Endometrial microvascular endothelial cells (primary cell): ENCODE measurements around the gene RPAP3. TPM values are rescaled to one million over a fixed set of nuclear protein-coding genes. Genes with fewer than 3 reads are reported as not detected.

Experiments used
- in situ Hi-C: cut with HindIII; loops from 2 replicates; pipeline ENCODE4 v1.10.0; 2017; ENCODE audit warnings: low sequenced_read_pairs, low pct_unique_long_range_greater_than_20kb; ENCODE audit errors: inconsistent ontology term
- total RNA-seq: library from RNA; depleted of rRNA; stranded (reverse); fragments of >200 nt; gene quantifications from one replicate; pipeline ENCODE4 v1.2.3, GENCODE V29; 2015; ENCODE audit errors: inconsistent ontology term

RPAP3 gene
- total RNA-seq, 1 donor from 2014 or later = 11.8 TPM

GRCh38 chr12:47725091-47725772 lies 19.4 kb upstream of the RPAP3 start, which contains the start of gene ENDOU:
Gene ENDOU, minus strand, starts transcription at chr12:47725490. Its CDS starts 77 bp downstream, at chr12:47725413.
- in situ Hi-C loops = no loop called here

DNA sequence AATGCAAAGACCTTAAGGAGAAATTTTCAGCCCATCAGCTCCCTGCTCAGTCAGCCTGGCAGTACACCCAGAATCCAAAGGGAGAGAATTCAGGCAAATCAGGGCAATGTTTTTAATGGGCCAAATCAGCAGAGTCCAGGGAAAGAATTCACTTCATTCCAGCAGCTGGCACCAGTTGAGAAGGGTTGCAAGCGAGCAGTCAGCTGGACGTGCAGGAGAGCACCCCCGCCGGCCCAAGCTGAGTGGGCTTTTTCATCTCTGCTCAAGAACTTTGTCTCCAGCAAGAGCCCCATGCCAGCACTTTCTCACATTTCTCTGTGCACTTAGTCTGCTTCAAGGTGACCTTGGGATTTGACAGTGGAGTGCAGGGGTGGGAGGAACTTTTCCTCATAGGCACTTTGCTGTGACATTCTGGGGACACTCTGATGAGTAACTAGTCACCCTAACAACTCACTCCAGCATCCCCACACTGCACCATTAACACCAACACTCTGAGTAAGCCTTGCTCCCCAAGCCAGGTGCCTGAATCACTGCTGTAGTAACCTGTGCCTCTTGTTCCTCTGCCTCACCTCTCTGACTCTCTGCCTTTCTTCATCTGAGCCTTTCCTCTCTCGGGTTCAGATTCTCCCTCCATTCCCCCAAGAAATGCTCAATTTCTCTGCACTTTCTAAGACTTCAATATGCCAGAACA lies 17.3 kb upstream of the RPAP3 start:
- in situ Hi-C loops = no loop called here

- in situ Hi-C loops = no loop called here
Measured at GRCh38 chr12:47722136-47722834, 16.5 kb upstream of the RPAP3 start.

DNA sequence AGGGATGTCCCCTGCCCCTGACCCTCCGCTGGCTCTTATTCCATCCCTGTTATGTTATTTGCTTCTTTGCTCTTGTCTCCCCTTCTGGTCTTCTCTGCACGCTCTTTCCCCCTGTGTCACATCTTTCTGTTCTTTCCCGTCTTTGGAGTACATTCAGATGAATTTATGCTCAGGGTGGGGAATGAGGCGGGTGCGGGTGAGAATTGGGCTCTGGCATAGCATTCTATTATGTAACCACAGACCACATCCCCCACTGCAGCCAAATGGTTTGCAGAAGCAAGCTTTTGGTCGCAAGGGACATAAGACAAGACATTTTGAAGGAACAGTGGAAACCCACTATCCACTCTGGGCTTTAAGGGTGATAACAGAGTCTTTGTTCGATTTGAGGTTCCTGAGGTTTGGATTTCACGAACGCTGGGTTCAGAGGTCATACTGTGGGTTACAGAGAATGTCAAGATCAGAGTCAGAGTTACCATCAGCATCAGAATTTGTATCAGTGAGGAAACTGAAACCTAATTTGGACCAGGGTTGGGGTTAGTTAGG lies 15.7 kb upstream of the RPAP3 start:
- in situ Hi-C loops = no loop called here

DNA sequence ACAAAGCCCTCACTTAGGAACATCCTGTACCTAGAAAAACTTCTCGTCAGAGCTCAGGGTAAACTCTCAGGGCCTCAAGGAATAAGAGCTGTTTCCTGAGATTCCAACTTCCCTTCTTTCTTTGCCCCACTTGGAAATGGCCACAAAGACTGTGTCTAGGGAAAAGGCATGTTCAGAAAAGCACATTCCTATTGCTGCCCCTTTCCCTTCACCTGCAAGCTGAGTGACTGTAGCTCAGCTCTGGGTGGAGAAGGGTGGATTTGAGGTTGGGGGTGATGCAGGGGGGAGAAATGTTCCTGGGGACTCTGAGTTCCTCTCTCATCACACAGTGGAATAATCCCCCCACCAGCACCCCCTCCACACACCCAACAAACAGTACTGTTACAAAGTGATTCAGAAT lies 12.7 kb upstream of the RPAP3 start:
- in situ Hi-C loops = no loop called here

DNA sequence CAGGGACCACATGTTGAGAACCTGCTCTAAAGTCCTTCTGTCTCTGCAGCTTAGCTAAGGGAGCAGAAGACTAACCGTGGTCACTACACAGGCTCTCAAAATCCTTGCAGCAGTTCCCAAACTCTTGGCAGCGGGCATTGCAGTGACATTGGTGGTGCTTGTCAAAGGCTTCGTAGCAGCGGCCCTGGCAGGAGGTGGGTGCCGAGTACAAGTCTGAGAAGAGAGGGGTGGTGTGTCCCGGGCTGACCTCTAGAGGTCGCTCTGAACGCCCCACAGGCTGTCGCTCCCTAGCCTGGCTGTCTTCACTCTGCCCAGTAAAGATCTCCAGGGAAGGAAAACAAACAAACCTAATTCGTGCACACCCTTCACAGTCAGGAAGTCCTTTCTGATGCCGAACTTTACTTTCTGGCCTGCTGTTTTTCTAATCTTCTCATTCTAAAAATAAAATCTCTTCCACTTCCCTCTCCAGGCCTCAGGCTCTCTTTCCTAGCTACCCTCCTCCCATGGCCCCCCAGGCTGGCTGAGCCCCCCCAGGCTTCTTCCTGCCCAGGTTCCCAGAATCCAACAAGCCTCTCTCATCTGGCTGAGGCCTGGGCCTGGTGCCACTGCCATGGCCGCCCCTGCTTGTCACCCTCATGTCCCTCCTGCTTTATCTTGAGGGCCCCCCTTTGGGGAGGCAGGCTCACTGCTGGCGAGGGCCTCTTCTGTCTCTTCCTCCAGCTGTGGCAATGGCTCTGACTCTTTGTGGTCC lies 11.8 kb upstream of the RPAP3 start:
- in situ Hi-C loops = no loop called here

GRCh38 chr12:47717046-47717442 lies 11.2 kb upstream of the RPAP3 start:
- in situ Hi-C loops = no loop called here

- in situ Hi-C loops = no loop called here
Measured at GRCh38 chr12:47715877-47716548, 10.2 kb upstream of the RPAP3 start.

GRCh38 chr12:47715393-47715876 lies 9.6 kb upstream of the RPAP3 start:
- in situ Hi-C loops = no loop called here

- in situ Hi-C loops = no loop called here
Measured at GRCh38 chr12:47714826-47715386, 9.1 kb upstream of the RPAP3 start.

- in situ Hi-C loops = no loop called here
Measured at GRCh38 chr12:47712171-47712570, 6.3 kb upstream of the RPAP3 start.

DNA sequence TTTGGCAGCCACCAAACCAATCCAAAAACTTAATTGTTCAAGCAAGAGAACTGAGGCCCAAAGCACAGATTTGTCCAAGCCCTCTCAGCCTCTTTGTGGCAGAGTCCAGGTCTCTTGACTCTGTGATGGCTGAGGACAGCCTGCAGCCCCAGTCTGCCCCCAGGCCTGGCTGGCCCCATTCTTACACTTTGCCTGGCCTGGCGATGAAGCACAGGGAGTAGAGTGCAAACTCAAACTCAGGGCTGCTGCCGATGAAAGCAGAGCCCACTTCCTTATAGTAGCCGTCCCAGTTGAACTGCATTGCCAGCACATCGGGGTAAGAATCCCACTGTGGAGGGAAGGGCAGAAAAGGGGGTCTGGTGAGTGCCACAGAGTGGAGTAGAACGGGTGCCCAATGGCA lies 5.6 kb upstream of the RPAP3 start:
- in situ Hi-C loops = no loop called here

DNA sequence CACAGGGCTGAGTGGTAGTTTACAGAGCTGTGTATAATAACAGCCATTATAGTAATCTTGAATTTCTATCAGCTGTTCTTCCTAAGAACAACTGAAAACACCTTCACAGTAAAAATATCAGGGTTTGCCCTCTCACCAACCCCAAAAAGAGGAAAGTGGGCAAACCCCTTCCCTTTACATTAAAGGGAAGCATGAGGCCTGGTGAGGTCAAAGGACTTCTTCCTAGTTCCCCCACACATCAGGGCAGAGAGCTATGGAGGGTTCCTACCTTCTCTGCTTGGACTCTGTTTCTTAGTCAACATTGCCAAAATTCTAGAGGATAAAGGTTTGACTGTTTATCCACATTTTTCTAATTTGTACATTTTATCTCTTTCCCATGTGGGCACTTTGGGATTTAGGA lies 4.4 kb upstream of the RPAP3 start:
- in situ Hi-C loops = no loop called here

DNA sequence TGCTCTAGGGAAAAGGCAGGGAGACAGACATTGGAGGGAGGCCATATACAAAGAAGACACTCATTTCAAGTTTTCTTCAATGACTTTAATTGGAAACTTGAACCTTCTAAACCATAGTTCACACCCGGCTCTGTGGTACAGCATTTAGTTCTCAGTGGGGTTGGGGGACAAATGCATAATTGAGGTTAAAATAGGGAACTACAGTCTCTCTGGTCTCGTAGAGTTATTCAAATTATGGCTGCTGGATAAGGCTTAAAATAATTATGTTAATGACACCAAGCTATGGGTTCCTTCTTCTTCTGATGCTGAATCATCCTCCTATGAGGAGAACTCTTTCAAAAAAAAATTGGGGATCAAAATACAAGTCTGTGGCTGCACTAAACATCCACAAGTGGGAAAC lies 3.8 kb upstream of the RPAP3 start:
- in situ Hi-C loops = no loop called here

- in situ Hi-C loops = no loop called here
Measured at GRCh38 chr12:47709237-47709636, 3.4 kb upstream of the RPAP3 start.

DNA sequence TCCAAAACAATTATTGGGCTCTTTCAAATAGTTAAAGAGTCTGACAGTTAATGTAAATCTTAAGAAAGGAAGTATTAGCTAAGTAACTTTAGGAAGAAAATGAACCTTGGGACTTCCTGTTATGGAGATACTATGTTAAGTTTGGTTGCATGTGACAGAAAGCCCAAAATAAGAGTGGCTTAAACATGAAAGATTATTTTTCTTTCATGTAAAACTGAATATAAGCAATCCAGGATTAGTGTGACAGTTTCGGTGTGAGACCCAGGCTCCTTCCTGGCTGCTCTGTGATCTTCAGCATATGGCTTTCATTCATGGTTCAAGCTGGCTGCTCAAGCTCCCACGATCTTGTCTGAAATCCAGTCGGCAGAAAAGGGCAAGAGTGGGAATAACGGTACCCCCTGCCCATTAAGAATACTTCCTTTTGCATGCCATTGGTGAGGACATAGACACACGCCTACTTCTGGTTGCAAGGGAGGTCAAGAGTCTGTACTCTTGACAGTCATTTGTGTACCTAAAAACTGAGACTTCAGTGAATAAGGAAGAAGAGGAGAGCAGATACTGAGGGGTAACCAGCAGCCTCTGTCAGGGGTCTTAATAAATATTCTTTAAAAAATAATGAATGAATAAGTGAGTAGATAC lies 2.2 kb upstream of the RPAP3 start:
- in situ Hi-C loops = no loop called here

DNA sequence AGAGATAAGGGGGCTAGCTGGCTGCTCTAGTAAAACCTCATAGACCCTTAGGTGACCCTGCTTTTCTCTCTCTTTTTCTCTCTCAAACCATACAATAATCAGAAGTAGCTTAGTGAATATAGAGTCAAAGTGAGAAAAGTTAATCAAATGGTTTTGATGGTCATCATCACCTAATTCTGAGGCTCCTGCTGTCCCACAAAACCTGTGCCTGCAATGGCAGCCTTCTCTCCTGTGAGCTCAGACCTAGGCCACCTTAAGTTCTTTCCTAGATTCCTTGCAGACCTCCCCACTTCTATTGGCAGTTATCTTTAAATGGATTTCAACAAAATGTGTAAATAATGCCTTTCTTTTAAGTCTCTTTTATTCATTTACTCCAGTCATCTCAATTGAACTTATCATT lies 1.5 kb upstream of the RPAP3 start:
- in situ Hi-C loops = no loop called here

DNA sequence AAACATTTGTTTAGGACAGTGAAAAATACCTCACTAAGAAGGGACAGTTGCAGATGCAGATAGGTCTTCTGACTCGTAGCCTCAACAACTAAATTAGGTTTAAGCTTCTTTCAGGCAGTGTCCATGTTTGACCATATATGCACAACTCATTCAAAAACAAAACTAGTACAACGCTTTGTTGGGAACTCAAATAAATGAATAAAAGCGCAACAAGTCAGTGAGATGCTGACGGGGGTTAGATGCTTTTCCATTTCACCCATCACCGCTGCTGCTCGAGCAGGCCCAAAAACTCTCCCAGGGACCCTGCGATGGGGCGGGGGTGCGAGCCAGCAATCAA lies 633 bp downstream of the RPAP3 start:
- in situ Hi-C loops = no loop called here
